Stimulated activated CD8-positive, alpha-beta memory T cell treated with anti-CD3 and anti-CD28 coated beads, Interleukin-7, amount 100 ng/mL, for 1 hour (primary cell): ENCODE measurements around the gene C11orf86.

Experiments
- DNase-seq, 2 donors: peaks; one replicate each; pipeline ENCODE4 v3.0.0-alpha.2; 2020; ENCODE audit warnings: low read depth in 2 of 2

The C11orf86 gene

DNA sequence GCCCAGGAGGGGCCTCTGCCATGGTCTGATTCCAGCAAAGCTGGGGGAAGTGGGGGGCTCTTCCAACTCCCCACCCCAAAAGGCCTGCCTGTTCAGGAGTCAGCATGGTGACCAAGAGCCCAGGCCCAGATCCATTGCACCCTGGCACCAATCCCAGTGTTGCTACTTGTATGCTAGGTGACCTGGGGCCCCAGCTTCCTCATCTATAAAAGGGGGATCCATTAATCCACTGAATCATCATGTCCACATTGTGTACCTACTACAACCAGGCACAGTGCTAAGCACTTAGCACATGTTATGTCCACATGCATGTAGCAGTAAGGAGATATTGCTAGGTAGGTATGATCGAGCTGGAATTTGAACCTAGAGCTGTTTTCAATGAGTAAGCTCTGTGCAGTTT, 49.9 kb downstream of the C11orf86 start:
- no peak for DNase-seq

GRCh38 chr11:67025750-67026149, 50.6 kb downstream of the C11orf86 start:
- no peak for DNase-seq
